Measurements from ENCODE around the gene PTPRT.

- TF ChIP-seq CTCF (IDR thresholded peaks at IDR 0.05) = no peak
- TF ChIP-seq SIN3A (IDR thresholded peaks at IDR 0.05; ENCODE audit: borderline replicate concordance, insufficient read depth, low read depth, low read length) = no peak
- TF ChIP-seq REST (IDR thresholded peaks at IDR 0.05; ENCODE audit: insufficient read depth in 1 of 2, low read depth in 2 of 2, low read length in 1 of 2) = no peak
Observed at GRCh38 chr20:42567409-42567808, 622.3 kb downstream of the PTPRT start.

All from Panc1 (cell line).